CD4-positive, alpha-beta T cell treated with Interleukin-4 for 1 hour (primary cell): ENCODE data around the gene LIME1.

Source experiments
- DNase-seq, 2 donors: peaks; one replicate each; pipeline ENCODE4 v3.0.0-alpha.2; 2020 to 2022

The LIME1 gene

DNA sequence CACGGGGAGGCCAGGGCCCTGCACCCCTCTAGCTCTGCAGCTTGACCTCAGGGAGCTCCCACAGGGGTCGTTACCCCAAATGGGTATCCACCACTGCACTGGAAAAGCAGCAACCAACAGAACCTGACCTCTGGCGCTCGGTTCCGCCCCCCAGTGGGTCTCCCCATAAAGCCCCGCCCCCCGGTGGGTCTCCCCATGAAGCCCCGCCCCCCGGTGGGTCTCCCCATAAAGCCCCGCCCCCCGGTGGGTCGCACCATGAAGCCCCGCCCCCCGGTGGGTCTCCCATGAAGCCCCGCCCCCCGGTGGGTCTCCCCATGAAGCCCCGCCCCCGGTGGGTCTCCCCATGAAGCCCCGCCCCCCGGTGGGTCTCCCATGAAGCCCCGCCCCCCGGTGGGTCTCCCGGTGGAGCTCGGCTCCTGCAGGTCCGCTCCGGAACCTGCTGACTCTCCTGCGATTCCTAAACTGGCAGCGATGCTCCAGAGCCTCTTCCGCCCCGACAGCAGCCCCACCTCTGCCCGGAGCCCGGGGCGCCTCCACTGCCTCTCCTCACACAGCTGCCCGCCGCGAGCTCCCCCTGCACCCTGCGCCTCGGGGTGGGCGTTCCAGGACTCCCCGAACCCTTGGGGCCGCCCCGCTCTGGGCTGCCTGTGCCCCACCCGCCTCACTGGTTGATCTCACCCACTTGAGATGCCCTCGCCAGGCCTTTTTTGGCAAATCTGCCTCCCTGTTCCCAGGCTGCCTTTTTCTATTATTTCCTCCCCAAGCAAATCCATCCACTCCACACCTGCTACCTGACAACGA, 15.2 kb downstream of the LIME1 start:
- DNase-seq, result peak in 1 of 2 donors; percentile 29

DNA sequence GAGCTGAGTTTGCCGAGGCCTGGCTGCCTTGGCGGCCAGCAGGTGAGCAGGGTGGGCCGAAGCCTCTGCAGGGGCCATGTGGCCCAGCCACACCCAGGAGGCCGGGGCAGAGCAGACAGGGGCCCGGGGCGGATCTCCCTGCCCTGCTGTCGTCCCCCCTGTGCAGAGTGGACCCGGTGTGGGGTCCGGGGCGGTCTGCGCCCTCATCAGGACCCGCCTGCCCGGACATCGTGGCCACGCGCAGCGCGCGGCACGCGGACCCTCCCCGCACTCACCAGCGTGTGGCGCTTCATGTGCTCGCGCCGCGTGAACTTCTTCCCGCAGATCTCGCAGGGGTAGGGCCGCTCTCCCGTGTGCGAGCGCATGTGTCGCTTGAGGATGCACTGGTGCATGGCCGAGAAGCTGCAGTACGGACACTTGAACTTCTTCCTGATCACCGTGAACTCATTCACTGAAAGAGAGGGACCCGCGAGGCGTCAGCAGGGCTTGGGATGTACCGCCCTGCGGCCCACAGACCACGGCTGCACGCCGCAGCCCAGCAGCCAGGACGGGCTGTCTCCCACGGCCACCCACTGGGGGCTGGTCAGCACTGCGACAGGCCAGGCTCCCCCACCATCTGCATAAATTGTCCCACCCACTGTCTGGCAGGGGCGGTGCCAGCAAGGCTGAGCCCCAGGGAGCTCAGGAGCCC, 16.1 kb downstream of the LIME1 start:
- DNase-seq, result no peak

DNA sequence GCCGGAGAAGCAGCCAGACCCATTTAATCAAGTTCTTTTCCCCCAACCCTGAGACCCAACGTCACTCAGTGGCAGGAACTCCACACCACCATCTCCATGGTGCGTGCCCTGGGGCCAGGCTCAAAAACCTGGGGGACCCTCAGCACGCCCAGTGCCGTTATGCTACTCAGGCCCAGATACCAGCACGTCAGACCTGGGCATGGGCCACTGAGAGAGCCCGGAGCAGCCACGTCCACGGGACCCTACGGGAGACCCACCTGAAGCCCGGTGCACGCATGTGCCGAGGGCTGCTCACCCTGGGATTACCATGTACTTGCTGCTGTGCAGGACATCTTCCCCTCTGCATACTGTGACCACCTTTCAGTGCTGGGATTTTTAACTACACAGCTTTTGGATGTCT, 16.9 kb downstream of the LIME1 start:
- DNase-seq, result no peak

DNA sequence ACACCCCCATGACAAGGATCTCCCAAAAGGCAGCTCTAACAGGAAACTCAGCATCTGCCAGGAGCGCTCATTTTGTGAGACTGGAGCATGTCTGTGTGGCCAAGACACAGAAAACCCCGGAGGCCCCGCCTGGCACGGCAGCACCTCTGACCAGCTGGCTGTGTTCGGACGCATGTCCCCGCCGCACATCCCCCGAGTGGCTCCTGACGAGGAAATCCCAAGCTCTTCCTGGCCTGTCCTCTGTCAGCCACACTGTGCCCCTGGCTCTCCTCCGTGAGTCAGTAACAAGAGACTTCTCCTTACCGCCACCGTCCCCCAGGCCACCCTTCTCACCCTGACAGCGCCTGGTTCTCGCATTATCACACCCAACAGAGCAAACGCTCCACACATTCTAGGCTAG, 17.5 kb downstream of the LIME1 start:
- no peak for DNase-seq

DNA sequence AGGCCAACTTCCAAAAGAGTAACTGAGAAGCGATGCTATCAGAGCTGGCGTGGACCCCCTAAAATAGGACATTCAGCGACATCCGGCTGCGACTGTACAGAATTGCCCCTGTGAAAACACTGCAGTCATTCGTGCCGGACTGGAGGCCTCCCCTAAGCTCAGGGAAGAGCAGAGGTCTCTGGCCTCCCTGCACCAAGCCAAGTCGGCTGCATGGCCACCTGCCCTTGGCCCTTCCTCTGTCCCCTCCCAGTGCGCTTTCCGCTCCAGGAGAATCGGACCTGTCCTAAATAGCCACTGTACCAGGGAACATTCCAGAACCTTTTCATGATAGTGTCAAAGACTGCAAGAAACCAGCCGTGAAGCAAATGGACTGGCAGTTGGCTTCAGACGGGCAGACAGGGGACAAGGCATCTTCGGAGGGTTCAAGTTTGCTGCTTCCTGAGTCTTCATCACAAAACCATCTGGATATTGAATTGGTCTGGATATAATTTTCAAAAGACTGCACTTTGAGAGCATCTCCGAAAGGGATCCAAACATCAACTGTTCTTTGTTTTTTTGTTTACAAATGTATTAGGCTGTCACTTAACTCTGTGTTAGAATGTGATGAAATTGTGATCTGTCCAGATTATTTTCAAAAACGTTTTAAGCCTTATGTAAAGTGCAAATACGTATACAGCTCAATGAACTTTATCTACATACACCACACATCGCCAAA, 19.6 kb downstream of the LIME1 start:
- no peak for DNase-seq

DNA sequence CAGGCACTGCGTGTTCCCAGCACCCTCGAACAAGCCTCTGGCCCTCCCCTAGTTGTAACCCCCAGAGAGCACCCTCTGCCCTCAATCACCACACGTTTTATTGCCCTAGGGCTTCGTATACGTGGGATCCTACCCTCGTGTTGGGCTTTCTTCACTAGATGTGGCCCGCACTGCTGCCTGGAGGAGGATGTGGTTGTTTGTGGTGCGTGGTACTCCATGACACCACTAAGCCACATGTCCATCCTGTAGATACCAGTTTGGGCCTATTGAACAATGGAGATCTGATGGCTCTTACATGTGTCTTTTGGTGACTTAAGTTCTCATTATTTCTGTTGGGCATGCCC, 20.2 kb downstream of the LIME1 start:
- peak in 1 of 2 donors; percentile 42 for DNase-seq

DNA sequence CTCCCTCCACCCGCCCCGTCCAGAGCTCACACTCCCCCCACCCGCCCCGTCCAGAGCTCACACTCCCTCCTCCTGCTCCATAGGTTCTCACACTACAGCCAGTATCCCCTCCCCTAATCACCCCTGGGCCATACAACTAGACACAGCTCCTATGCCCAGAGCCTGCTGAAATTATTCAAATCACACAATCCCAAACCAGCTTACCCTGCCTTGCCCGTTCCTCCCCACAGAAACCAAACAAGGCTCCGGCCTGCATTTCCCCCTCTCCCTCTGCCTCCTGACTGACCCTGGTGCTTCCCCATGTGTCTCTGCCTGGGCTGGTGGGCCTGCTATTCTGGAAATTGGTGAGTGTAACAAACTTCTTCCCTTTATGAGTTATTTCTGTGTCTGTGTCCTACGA, 21.7 kb downstream of the LIME1 start:
- DNase-seq, result no peak

DNA sequence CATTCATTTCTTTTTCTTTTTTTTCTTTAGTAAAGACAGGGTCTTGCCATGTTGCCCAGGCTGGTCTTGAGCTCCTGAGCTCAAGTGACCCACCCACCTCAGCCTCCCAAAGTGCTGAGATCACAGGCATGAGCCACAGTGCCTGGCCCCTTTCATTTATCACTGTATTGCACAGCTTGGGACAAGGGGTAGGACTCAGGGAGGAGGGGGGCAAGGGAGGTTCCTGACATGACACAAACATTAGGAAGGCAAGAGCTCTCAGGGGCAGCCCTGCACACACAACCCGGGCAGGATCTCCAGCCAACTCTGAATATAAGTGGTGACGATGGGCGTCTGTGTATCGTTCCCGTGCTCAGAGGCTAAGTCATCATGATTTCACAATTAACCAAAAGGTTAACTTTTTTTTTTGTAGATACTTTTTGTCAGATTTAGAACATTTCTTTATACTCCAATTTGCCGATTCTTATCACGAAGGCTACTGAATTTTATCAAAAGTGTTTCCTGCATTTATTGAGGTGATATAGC, 23.0 kb downstream of the LIME1 start:
- DNase-seq, result no peak

DNA sequence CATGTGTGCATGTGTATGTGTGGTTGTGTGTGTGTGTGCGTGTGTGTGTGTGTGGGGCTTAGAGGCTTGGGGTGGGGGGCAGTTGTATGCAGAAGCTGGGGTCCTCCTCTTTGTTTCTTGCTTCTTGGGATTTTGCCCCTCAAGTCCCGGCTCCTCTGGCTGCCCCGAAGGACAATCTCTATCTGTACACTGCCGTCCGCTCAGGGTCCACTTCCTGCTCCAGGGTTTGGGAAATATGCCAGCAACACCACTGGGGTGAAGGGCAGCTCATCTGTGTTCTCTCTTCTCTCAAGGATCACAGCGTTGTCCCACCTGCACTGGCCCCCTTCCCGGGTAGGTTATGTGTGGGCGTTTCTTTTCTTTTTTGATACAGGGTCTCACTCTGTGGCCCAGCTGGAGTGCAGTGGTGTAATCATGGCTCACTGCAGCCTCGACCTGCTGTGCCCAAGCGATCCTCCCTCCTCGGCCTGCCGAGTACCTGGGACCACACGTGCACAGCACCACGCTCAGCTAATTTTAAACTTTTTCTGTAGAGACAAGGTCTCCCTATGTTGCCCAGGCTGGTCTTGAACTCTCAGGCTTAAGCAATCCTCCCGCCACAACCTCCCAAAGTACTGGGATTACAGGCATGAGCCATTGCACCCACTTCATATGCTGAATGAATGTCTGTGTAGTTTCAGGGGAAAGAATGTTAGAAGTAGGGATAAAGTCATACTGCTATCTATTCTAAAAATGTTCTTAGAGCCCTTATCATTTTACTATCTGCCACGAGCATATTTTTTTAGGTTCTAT, 28.8 kb downstream of the LIME1 start:
- DNase-seq, result no peak

DNA sequence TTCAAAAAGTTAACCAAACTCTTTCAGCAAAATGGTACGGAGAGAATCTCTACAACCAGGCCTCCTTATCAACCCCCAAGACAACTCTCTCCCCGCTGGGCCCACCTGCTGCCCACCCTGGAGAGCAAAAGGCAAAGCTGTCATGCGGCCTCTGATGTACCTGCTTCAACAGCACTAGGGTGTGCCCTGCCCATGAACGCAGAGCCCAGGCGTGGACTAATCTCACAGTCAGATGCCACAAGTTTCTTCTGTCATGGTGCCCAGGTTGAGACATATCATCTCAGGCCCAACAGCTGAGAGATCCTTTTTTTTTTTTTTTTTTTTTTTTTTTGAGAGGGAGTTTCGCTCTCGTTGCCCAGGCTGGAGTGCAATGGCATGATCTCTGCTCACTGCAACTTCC, 29.4 kb downstream of the LIME1 start:
- DNase-seq, result no peak

DNA sequence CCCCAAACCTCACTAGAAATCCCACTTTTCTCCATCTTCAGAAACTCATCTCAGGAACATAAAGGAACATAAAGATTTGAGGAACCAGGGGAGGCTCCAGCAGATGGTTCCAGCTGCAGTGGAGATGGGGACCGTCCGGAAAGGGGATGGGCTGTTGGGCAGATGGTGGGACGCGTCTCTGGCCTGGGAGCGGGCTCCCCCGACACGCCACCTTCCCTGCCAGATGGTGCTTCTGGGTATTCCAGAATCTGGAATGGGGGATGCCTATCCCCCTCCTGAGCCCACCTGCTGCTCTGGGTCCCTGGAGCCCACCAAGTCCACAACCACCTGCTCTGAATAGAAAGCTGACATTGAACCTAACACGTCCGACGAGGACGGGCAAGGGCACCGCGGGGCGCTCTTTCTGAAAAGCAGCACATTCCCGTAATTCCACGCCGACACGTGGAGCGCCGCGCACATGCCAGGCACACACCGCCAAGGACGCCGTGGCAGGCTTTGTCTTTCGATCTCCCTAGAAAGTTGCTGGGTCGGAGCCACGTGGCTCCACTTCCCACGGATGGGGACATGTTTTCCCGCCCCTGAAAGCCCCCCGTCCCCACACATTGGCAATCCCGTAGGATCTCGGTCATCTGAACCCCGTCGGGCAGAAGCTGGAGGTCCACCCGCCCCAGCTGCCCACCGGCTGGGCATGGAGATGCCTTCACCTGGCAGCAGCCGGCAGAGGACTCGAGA, 30.4 kb downstream of the LIME1 start:
- no peak for DNase-seq

DNA sequence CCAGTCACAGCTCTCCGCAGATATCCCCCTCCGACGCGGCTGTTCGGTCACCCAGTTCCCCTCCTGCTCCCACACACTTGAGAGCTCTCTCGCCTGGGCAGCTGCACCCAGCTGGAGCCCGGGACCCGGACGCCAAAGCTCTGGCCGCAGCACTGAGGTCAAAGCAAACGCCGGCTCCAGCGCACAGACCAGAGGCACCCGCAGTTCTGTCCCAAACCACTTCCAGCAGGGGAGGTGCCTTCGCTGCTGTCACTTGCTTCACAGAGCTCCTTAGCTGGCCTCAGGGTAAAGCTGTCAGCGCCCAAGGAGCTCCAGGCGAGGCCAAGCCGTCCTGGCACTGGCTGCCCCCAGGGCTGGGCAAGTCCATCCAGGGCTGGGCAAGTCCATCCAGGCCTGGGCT, 31.0 kb downstream of the LIME1 start:
- no peak for DNase-seq

DNA sequence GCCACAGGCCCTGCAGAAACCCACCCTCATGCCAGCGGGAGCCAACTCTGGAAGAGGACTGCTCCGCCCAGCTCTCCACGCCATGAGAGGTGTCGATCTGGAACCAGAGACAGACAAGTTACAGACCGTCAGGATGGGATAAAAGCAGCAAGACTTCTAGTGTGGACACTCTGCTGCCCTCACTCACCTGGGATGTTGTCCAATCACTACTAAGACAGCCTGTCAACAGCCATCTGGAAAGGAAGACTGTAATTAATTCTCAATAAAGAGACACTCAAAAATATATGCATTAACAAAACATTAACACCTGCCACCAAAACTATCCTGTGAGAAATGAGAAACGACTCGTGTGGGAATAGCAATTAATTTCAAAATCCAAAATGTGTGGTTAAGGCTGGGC, 31.4 kb downstream of the LIME1 start:
- DNase-seq, result no peak

DNA sequence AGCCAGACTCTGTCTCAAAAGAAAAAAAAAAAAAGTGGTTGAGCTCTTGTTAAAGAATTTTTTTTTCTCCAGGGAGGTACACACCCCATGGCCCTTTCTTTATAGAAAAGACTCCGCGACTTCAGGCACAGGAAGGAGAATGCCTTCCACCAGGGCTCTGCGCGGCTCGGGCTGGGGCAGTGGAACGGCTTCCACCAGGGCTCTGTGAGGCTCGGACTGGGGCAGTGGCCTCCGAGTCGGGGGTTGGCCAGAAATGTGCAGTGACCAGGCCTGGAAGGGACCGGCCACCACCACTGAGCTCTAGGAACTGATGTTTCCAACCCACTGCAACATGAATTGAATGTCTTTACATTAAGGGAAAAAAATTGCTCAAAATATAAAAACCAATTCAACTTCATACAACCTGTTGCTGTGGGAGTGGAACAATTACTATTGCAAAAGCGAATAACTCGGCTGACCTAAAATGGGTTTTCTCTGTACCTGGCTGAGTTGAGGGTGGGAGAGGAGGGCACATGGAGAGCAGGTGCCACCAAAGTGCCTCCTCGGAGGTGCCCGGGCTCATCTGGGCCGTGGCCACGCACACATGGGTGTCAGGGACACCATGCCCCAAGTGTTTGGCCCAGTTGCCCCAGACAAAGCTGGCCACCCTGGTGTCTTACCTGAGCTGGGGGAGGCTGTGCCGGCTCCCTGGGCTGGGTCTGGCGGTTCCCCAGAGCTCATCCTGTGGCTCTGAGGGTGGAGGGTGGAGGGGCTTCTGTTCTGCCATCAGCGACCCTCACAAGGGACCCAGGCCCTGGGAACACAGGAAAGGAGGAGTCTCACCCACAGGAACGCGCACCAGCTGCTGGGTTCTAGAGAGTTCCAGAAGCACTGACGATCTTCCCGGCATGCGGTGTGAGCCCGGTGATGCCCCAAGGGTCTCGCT, 32.4 kb downstream of the LIME1 start:
- no peak for DNase-seq

DNA sequence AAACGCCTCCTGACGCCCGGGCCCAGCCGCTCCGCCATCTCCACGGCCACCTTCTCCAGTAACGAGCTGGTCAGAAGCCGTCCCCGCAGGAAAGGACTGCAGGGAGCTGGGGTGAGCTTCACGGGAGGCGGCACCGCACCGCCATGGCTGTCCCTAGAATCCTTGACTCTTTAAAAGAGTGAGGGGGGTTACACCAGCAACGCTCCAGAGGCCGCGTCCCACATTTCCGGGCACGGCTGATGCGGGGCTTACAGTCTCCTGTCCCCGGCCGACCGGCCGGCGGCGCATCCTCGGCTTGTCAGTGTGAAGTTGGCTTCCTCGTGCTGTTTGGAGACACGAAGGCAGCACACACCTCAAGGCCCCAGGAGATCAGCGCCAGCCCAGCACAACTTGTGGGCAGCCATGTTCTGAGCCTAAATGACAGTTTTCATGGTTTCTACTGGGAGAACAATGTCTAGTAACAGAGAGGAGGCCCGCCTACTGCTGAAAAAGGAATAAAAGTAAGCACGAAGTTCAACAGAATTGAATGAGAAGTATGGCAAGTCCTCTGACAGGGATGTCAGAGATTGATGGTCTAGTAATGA, 33.5 kb downstream of the LIME1 start:
- DNase-seq, result no peak

DNA sequence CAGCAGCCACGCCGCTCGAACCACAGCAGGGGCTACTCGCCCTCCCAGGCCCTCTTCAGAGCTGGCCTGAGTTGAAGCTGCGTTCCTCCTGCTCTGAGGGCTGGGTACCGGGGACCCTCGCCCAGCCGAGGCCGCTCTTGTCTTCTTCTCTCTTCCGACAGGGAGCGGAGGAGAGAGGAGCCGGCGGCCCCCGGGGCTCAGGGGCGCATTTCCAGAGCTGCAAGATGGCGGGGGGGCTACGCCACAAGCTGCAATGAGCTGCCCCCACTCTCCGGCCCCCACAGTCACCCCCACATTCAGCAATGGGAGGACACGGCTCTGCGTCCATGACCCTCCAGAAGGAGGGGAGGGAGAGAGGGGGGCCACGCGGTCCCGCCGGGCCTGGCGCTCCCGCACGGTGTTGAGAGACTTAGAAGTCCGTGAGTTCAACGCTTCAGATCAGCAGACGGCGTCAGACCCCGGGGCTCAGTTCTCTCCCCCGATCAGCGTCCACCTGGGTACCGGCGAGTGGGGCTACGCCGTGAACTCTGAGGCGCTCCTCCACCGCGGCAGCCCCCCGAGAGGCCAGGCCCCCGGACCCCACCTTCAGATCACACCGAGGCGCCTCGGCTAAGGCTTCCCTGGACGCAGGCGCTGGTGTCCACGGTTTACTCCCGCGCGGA, 34.7 kb downstream of the LIME1 start:
- DNase-seq, result no peak

DNA sequence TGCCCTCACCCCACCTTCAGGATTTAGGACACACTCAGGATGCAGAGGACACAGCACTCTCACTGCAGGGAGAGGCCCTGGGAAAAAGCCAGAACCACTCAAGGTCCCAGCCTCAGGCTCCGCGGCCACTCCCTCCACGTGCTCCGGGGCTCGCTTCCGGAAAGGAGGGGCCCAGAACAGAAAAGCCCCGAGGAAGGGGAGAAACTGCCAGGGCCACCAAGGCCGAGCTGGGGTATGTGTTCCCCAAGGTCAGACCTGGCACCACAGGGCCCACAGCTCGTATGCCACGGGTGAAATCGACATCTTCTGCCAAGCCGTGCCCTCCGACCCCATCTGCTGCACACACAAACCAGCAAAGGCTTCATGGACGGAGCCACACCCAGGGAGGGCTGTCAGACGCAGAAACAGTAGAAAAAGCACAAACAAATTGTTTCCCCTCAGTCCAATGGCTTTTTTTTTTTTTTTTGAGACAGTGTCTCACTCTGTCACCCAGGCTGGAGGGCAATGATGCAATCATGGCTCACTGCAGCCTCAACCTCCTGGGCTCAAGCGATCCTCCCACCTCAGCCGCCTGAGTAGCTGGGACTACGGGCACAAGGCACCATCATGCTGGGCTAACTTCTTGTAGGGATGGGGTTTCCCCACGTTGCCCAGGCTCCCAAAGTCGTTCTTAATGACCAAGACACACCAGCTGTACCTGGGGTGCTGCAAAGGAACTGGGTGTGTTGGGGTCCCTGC, 36.5 kb downstream of the LIME1 start:
- DNase-seq, result no peak

DNA sequence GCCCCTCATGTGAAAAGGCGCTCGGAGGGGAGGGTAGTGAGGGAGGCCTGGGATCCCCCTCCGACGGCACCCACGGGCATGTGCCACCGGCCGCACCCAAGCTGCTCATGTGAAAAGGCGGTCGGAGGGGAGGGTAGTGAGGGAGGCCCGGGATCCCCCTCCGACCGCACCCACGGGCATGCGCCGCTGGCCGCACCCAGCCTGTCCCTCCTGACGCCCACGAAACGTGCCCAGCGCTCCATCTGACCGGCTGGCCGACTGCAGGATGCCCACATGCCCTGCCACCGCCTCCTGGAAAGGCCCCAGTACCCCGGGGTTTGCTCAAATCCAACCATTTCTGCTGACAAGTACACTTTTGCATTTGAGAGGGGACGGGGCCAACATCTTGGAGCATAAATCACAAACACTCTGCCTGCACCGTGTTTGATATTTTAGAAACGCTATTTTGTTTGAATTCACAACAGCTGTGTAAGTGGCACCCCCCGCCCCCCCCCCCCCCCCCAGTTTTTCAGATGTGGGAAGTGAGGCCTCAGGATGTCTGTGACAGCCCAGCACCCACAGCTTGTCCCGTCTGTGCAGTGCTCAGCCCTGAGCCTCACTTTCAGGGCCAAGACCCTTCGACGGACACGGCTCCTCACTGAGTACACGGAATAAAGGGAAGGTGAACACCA, 37.2 kb downstream of the LIME1 start:
- no peak for DNase-seq

DNA sequence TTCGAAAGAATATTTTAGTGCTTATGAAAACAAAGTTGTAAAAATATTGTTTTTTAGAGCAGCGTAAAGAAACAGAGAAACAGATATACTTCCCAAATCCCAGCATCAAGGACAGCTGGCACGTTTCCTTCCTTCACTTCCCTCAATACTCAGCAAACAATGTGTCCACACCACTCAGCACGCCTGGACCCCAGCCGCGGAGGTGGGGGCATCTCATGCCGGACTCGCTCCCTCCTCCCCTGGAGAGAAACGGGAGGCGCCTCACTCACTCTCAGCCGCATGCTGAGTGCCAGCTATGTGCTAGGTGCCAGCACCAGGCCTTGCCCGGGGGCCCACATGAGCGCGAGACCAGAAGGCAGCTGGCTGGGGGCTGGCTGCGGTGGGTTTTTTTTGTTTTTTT, 37.8 kb downstream of the LIME1 start:
- no peak for DNase-seq
